OCI-LY7 (cell line): Measurements from ENCODE around the gene BRSK1.

ENCODE experiments used
- CTCF ChIP-seq: fragments of 200-600 bp; sonication (generic); conservative IDR thresholded peaks from 2 replicates; pipeline ENCODE4 v1.5.1; 2014; ENCODE audit warnings: mild to moderate bottlenecking, antibody characterized with exemption, low read length, moderate library complexity, mixed read lengths
- EZH2phosphoT487 ChIP-seq: fragments of 200-600 bp; sonication (generic); IDR thresholded peaks from 2 replicates; pipeline ENCODE4 v1.6.1; 2018; ENCODE audit warnings: low read depth, borderline replicate concordance, mild to moderate bottlenecking, mixed run types, antibody characterized with exemption, low read length, moderate library complexity, mixed read lengths

- TF ChIP-seq CTCF: no peak
- TF ChIP-seq EZH2phosphoT487: no peak
Measured at GRCh38 chr19:55252760-55253663, 30.8 kb upstream of the BRSK1 start.
